Measurements from ENCODE around the gene ATAD3A. TPM values are rescaled to one million over a fixed set of nuclear protein-coding genes. Genes with fewer than 3 reads are reported as not detected.
"Not testable (repeated sequence)": the region's sequence is repeated elsewhere in the genome, so short reads cannot be mapped to it uniquely, and the experiment has no call there.

The ATAD3A gene
- total RNA-seq, 1 experiment from 2014 or later, result 71.2 TPM

- POLR2A ChIA-PET, result no interaction called here
- no peak for DNase-seq (ENCODE audit: low spot score)
- Mint-ChIP-seq H3K9me3 (no peaks in the 10 kb centered on the region), H3K27ac (peak overlapping the region; percentile 49; the same call in 1 of the 2 replicates), H3K4me3 (no peak overlapping the region), H3K36me3 (peaks cover 4% of the 10 kb centered on the region; the same call in 1 of the 2 replicates), H3K27me3 (ENCODE audit: low read depth) (no peaks in the 10 kb centered on the region; the same call in 1 of the 2 replicates), H3K4me1 (no peaks in the 10 kb centered on the region)
- TF ChIP-seq ZNF425 (CRISPR knock-in tag; conservative IDR thresholded peaks at IDR 0.05), result no peak
- CTCF ChIA-PET, result no interaction called here
- ATAC-seq, result no peak
Measured at GRCh38 chr1:1554926-1555915, 43.3 kb downstream of the ATAD3A start.

DNA sequence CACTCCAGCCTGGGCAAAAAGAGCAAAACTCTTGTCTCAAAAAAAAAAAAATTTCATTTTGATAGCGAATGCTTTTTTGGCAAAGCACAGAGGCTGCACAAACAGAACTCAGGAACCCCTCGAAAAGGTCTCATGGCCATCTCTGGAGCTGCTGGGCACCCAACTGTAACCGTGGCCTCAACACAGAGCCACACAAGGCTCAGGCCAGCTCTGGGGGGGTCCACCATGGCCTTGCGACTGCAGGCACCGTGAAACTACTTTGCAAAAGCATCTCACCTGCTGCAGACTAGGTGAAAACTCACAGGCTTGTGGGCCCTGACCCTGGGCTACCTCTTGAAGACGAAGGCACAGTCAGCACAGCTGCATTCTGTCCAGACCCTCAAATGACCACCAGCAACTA lies 44.5 kb downstream of the ATAD3A start:
- DNase-seq (ENCODE audit: low spot score), result no peak
- TF ChIP-seq ZNF232 (CRISPR knock-in tag; IDR thresholded peaks at IDR 0.05) (no peak), SOX15 (CRISPR knock-in tag; IDR thresholded peaks at IDR 0.05) (no peak), CTCF (IDR thresholded peaks at IDR 0.05) (no peak), ERG (CRISPR knock-in tag; IDR thresholded peaks at IDR 0.05) (no peak), KAT7 (CRISPR knock-in tag; IDR thresholded peaks at IDR 0.05; ENCODE audit: borderline replicate concordance) (no peak), NR2C2 (CRISPR knock-in tag; IDR thresholded peaks at IDR 0.05) (no peak), TEAD1 (CRISPR knock-in tag; IDR thresholded peaks at IDR 0.05) (no peak), GABPB1 (CRISPR knock-in tag; IDR thresholded peaks at IDR 0.05) (no peak), GTF2I (CRISPR knock-in tag; conservative IDR thresholded peaks at IDR 0.05) (no peak), JUN (CRISPR knock-in tag; IDR thresholded peaks at IDR 0.05) (no peak), ZBTB43 (CRISPR knock-in tag; IDR thresholded peaks at IDR 0.05) (no peak), ZNF532 (CRISPR knock-in tag; IDR thresholded peaks at IDR 0.05; ENCODE audit: borderline replicate concordance) (no peak), TP53 (CRISPR knock-in tag; IDR thresholded peaks at IDR 0.05) (no peak), ZNF263 (CRISPR knock-in tag; IDR thresholded peaks at IDR 0.05; ENCODE audit: low read depth) (no peak), MYBL2 (CRISPR knock-in tag; IDR thresholded peaks at IDR 0.05) (no peak), HMGA2 (CRISPR knock-in tag; IDR thresholded peaks at IDR 0.05) (no peak)
- TF ChIP-seq, protein P1, sequence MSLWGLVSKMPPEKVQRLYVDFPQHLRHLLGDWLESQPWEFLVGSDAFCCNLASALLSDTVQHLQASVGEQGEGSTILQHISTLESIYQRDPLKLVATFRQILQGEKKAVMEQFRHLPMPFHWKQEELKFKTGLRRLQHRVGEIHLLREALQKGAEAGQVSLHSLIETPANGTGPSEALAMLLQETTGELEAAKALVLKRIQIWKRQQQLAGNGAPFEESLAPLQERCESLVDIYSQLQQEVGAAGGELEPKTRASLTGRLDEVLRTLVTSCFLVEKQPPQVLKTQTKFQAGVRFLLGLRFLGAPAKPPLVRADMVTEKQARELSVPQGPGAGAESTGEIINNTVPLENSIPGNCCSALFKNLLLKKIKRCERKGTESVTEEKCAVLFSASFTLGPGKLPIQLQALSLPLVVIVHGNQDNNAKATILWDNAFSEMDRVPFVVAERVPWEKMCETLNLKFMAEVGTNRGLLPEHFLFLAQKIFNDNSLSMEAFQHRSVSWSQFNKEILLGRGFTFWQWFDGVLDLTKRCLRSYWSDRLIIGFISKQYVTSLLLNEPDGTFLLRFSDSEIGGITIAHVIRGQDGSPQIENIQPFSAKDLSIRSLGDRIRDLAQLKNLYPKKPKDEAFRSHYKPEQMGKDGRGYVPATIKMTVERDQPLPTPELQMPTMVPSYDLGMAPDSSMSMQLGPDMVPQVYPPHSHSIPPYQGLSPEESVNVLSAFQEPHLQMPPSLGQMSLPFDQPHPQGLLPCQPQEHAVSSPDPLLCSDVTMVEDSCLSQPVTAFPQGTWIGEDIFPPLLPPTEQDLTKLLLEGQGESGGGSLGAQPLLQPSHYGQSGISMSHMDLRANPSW (CRISPR knock-in tag; conservative IDR thresholded peaks at IDR 0.05; ENCODE audit: low read depth), result no peak
- no peaks in the 10 kb centered on the region for H3K4me1 Mint-ChIP-seq
- ChIA-PET POLR2A (no interaction called here), CTCF (no interaction called here)
- no peak for ATAC-seq
- H3K36me3 Mint-ChIP-seq, result peaks cover 7% of the 10 kb centered on the region; the same call in 1 of the 2 replicates
- H3K27me3 Mint-ChIP-seq (ENCODE audit: low read depth), result no peaks in the 10 kb centered on the region; the same call in 1 of the 2 replicates
- no peak overlapping the region for H3K4me3 Mint-ChIP-seq
- no peak overlapping the region for H3K27ac Mint-ChIP-seq
- H3K9me3 Mint-ChIP-seq, result no peaks in the 10 kb centered on the region

DNA sequence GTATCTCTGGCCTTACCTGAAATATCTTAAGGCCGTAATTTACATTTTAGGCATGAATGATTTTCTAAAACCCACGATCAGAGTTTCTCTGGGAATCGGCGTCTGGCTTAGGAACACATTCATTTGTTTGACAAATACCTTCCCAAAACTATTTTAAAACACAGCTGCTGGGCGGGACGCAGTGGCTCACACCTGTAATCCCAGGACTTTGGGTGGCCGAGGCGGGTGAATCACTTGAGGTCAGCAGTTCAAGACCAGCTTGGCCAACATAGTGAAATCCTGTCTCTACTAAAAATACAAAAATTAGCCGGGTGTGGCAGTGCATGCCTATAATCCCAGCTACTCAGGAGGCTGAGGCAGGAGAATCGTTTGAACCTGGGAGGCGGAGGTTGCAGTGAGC lies 45.0 kb downstream of the ATAD3A start:
- H3K27ac Mint-ChIP-seq, POLR2A ChIA-PET: not testable (repeated sequence)

More for the DNA sequence above, 45.0 kb downstream of the ATAD3A start:
- H3K4me1 Mint-ChIP-seq; DNase-seq (ENCODE audit: low spot score); H3K27me3 Mint-ChIP-seq (ENCODE audit: low read depth); ATAC-seq; H3K4me3 Mint-ChIP-seq; H3K9me3 Mint-ChIP-seq; CTCF ChIA-PET; H3K36me3 Mint-ChIP-seq: not testable (repeated sequence)
